Type B pancreatic cell (in vitro differentiated cells): ENCODE measurements around the gene SAP25. TPM values are rescaled to one million over a fixed set of nuclear protein-coding genes. Genes with fewer than 3 reads are reported as not detected.

Experiments used
- total RNA-seq: library from RNA; stranded (reverse); gene quantifications from 2 replicates; pipeline ENCODE4 v1.2.1, GENCODE V29; 2021; ENCODE audit warnings: low replicate concordance

SAP25 gene
- total RNA-seq, 1 donor from 2014 or later, result 5.6 TPM

Other genes starting within 250 kb of the SAP25 start
- 45.2 and 51.5 TPM in 2 replicates for gene PILRB, start 215.8 kb downstream of the SAP25 start, total RNA-seq
- 2.1 and 2.8 TPM in 2 replicates for gene PILRA, start 200.4 kb downstream of the SAP25 start, total RNA-seq
- 2.2 and 2.7 TPM in 2 replicates for gene ZCWPW1, start 145.2 kb downstream of the SAP25 start, total RNA-seq
- 27.5 and 36.6 TPM in 2 replicates for gene MEPCE, start 144.1 kb downstream of the SAP25 start, total RNA-seq
- 31.4 and 33.8 TPM in 2 replicates for gene PPP1R35, start 137.4 kb downstream of the SAP25 start, total RNA-seq
- 1.4 and 2.8 TPM in 2 replicates for gene SPACDR, start 109.6 kb downstream of the SAP25 start, total RNA-seq
- gene TSC22D4, start 94.7 kb downstream of the SAP25 start, total RNA-seq, result 45.3 and 57.6 TPM in 2 replicates
- 2.1 and 6.3 TPM in 2 replicates for gene NYAP1, start 90.0 kb downstream of the SAP25 start, total RNA-seq
- gene AGFG2, start 34.7 kb downstream of the SAP25 start, total RNA-seq, result 16.3 and 21.0 TPM in 2 replicates
- gene LRCH4, start 12.2 kb upstream of the SAP25 start, total RNA-seq, result 64.5 and 66.7 TPM in 2 replicates
- 0.76 and 0.77 TPM in 2 replicates for gene FBXO24, start 12.4 kb upstream of the SAP25 start, total RNA-seq
- gene PCOLCE, start 28.5 kb upstream of the SAP25 start, total RNA-seq, result 11.6 and 152 TPM in 2 replicates
- 28.3 and 29.0 TPM in 2 replicates for gene MOSPD3, start 38.6 kb upstream of the SAP25 start, total RNA-seq
- gene TFR2, start 67.7 kb upstream of the SAP25 start, total RNA-seq, result 1.8 and 2.5 TPM in 2 replicates
- gene ACTL6B, start 82.5 kb upstream of the SAP25 start, total RNA-seq, result 1.8 and 2.4 TPM in 2 replicates
- 179 and 203 TPM in 2 replicates for gene GNB2, start 99.8 kb upstream of the SAP25 start, total RNA-seq
- 49.5 and 79.4 TPM in 2 replicates for gene GIGYF1, start 120.3 kb upstream of the SAP25 start, total RNA-seq
- gene POP7, start 132.2 kb upstream of the SAP25 start, total RNA-seq, result 39.2 and 41.0 TPM in 2 replicates
- 0.22 and 0.40 TPM in 2 replicates for gene EPO, start 146.6 kb upstream of the SAP25 start, total RNA-seq
- not detected in 2 replicates for gene ZAN, start 159.7 kb upstream of the SAP25 start, total RNA-seq